GM13977 (cell line): Measurements from ENCODE around the gene KIF26A.

Experiments
- DNase-seq: peaks from one replicate; pipeline ENCODE4 v3.0.0; 2012; ENCODE audit warnings: low spot score
- in situ Hi-C: fragments of 300-500 bp; cut with MboI; formaldehyde crosslinking; loops from one replicate; pipeline ENCODE4 v1.12.0; 2022; ENCODE audit warnings: low sequenced_read_pairs, low pct_unique_long_range_greater_than_20kb, mixed read lengths, inconsistent platforms; ENCODE audit not compliant: unreplicated experiment
- TF ChIP-seq, protein P1 (sequence below): IDR thresholded peaks from 2 replicates; pipeline ENCODE4 v1.5.1; 2012; ENCODE audit warnings: mild to moderate bottlenecking, control low read depth; ENCODE audit not compliant: insufficient read depth; ENCODE audit errors: extremely low read depth, missing control alignments

The KIF26A gene

DNA sequence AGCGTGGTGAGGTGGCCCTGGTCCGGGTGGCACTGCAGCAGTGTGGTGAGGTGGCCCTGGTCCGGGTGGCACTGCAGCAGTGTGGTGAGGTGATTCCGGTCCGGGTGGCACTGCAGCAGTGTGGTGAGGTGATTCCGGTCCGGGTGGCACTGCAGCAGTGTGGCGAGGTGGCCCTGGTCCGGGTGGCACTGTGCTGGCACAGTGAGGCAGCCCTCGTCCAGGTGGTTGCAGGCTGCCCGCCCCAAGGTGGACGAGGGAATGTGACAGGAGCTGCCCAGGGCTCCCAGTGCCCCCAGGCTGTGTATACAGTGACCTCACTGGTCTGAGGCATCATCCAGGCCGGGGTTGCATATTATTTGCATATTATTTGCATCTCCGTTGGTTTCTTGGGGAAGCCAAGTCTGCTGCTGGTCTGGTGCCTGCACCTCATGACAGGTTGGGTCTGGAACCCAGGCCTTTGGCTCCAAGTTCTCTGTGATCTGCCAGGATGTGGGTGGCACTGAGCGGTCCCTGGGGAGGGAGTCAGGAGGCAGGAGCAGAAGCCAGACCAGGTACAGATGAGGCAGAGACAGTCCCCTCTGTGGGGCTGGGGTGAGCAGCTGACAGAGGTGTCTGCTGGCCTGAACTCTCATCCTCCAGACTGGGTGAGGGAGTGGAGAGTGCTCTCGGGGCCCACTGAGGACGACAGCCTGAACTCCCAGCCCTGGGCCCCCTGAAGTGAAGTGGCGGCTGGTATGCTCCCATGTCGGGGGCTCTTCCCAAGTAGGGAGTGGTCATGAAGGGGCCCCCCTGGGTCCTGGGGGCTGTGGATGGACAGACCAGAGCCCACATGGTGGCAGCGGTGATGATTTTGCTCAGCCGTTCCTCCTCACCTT, 79.3 kb downstream of the KIF26A start:
- TF ChIP-seq, protein P1, sequence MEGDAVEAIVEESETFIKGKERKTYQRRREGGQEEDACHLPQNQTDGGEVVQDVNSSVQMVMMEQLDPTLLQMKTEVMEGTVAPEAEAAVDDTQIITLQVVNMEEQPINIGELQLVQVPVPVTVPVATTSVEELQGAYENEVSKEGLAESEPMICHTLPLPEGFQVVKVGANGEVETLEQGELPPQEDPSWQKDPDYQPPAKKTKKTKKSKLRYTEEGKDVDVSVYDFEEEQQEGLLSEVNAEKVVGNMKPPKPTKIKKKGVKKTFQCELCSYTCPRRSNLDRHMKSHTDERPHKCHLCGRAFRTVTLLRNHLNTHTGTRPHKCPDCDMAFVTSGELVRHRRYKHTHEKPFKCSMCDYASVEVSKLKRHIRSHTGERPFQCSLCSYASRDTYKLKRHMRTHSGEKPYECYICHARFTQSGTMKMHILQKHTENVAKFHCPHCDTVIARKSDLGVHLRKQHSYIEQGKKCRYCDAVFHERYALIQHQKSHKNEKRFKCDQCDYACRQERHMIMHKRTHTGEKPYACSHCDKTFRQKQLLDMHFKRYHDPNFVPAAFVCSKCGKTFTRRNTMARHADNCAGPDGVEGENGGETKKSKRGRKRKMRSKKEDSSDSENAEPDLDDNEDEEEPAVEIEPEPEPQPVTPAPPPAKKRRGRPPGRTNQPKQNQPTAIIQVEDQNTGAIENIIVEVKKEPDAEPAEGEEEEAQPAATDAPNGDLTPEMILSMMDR = no peak
- no peak for DNase-seq
- in situ Hi-C loops = no loop called here

DNA sequence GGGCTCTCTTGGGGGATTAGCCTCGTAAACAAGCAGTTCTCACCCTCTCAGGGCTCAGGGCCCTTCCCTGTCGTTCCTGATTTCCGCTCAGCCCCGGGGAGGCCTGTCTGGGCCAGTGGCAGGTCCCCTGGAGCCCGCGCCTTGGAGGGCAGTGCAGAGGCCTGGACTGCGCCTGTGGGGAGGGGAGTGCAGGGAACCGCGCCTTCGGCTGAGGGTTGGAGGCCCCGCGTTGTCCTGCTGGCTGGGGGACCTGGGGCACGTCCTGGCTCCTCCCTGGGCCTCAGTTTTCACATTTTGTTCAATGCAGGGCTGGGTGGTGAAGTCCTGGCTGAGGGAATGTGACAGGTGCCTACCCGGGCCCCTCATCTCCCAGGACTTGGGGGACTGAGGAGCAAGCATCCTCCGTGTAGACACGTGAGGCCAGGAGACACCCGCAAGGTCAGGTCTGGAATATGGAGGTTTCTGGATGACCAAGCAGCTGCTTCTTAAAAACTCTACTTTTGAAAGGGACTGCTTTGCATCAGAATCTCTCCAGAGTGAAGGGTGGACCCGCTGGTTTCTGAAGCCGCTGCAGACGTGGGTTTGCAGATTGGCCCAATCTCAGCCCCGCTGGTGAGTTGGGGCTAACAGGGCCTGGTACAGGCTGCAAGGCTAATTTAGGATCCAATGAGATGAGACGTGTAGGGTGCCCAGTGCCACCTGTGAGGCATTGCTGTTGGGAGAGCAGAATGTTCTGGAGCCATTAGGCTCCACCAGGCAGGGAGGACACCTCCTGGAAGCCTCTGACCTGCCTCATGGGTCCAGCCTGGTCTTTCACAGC, 80.2 kb downstream of the KIF26A start:
- TF ChIP-seq, protein P1 = no peak
- in situ Hi-C loops = no loop called here
- no peak for DNase-seq

DNA sequence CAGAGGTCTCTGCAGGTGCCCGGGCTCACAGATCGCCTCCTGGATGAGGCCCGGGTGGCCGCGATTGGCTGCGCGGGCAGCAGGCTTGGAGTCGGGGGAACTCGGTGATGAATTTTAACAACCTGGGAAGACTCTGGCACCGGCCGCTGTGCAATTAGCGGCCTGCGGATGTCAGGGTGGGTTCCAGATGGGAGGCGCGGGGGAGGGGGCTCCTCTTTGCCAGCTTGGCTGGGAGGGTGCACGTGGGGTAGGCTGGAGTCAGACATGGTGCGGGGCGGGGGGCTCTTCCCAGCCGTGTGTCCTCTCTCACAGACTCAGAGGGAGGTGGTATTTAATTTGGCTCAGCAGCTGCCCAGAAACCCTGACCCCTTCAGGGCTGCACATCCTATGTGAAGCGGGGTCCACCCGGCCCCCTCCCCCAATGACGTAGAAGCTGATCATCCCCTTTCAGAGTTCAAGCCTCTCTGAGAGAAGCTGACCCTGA, 81.4 kb downstream of the KIF26A start:
- no peak for DNase-seq
- in situ Hi-C loops = no loop called here
- TF ChIP-seq, protein P1 = no peak

- in situ Hi-C loops = no loop called here
- TF ChIP-seq, protein P1 = no peak
Observed at GRCh38 chr14:104220215-104221070, 82.1 kb downstream of the KIF26A start.

DNA sequence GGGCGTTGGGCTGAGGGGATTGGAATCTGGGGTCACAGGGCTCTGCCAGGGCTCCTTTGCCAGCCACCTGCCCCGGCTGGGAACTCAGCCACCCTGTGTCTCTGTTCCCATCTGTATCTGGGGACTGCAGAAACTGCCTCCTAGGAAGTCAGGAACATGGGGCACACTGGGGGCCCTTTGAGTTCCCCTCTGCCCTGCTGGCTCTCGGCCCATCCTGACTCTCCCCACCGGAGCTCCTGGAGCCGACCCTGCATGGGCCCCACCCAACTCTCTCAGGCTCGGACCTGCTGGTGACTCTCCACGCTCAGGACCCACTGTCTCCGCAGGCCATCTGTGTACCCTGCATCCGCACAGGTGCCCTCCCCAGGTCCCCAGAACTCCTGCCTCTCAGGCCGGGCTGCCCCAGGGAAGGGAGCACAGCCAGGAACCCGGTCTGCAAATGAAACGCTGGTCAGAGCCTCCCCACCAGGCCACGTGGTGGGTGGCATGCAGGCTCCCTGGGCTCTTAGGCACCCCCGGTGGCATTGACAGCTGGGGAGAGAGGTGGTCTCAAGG, 82.8 kb downstream of the KIF26A start:
- DNase-seq = no peak
- TF ChIP-seq, protein P1 = no peak
- in situ Hi-C loops = no loop called here

More at GRCh38 chr14:104220215-104221070, 82.1 kb downstream of the KIF26A start:
- no peak for DNase-seq
